Loucy (cell line): Measurements from ENCODE around the gene LRIG1.

ENCODE experiments used
- CTCF ChIP-seq: fragments of 200-600 bp; sonication (generic); conservative IDR thresholded peaks from 2 replicates; pipeline ENCODE4 v1.5.1; 2014; ENCODE audit warnings: mild to moderate bottlenecking, antibody characterized with exemption, low read length
- EZH2phosphoT487 ChIP-seq: fragments of 200-600 bp; IDR thresholded peaks from 2 replicates; pipeline ENCODE4 v1.6.1; 2018; ENCODE audit warnings: antibody characterized with exemption, mild to moderate bottlenecking, moderate library complexity, borderline replicate concordance

DNA sequence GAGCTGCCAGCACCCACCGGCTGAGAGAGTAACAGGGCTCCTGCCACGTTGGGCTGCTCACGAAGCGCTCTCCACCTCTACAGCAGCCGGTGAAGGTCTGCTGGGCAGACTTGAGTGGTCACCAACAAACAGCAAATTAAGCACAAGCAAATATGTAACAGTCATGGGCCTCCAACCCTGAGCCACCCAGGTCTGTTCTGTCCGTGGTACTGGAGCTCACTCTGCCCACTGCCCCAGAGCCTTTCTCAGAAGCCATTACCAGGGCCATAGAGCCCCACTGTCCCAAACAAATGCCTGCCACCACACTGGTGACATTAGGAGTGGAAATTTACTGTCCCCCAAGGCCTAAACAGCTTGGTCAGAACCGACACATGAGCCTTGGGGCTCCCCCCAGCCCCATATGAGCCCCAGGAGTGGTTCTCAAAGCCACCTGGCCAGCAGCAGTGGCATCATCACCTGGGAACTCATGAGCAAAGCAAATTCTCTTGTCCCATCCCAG, 56.6 kb downstream of the LRIG1 start:
- TF ChIP-seq CTCF (no peak), EZH2phosphoT487 (no peak)
